Stimulated activated CD8-positive, alpha-beta memory T cell treated with anti-CD3 and anti-CD28 coated beads, Interleukin-12 subunit alpha, Interleukin-12 subunit beta, amount 100 ng/mL, for 1 hour (primary cell): ENCODE results near the gene MAP2K4.

ENCODE experiments used
- DNase-seq: peaks from one replicate; pipeline ENCODE4 v3.0.0-alpha.2; 2020; ENCODE audit warnings: low read depth

The MAP2K4 gene

DNA sequence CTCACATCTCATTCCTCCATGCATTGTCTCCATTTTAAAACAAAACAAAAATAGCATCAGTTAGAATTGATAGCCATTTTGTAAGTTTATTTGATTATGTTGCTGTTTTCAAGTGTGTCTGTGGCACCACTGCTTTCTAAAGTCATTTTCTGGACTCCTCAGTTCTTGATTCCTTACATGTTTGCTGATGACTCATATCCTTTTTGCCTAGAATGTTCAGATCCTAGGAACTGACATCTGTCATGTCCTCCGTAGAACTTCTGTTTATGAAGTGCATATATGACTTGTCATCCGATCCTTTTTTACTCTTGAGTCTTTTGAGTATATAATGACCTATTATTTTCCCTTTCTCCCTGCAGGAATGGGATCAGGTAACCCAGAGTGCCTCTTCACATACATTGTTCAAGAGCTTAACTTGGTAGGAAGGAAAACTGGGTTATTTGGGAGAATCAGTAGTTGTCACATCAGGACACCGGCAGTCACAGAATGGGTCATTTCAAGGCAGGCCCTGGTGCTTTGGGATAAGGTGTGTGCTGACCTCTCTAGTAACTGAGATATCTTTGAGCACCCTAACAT, 69.2 kb downstream of the MAP2K4 start:
- no peak for DNase-seq

DNA sequence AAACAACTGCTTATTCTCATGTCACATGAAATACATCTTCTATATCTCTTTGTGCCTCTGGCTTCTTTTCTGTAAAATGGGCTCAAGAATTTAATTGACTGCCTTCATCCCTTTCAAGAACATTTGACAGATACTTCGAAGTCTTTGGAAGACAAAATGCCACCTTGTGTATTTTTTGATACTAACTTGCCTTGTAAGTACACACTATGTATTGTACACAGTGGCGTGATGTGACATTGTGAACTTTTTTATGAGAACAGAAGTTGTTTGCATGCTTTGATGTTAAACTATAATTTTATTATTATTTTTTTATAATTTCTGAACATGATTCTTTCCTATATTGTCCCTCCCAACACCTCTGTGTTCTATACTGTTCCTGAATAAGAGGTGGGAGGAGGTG, 73.7 kb downstream of the MAP2K4 start:
- DNase-seq, result no peak

DNA sequence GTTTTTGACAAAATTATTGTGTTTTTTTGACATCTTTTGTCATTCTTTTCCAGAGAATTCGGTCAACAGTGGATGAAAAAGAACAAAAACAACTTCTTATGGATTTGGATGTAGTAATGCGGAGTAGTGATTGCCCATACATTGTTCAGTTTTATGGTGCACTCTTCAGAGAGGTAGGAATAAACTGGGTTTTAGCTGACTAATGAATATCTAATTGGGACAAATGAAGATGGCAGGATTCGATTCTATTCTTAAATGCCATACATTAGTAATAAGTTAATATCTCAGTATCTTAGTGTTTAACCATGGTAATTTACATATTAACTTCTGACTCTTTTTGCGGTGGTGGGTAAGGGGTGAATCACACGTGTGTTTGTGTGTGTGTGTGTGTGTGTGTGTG, 74.8 kb downstream of the MAP2K4 start:
- no peak for DNase-seq

DNA sequence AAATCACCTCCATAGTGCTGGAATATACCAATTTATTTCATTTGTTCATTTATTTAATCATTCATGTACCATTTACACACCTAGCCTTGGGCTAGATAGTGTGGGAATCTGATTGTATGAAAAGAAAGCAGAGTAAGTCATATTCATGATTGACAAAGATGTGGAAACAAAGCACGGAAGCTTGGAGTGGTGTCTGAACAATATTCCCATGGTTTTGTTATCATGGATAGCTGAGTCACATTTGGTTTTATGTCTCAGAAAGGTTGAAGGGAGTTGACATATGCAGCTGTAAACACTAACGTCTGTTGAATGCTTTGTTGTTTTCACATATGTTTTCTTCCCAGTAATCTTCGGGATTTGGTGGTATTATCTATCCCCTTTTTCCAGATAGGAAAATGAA, 76.6 kb downstream of the MAP2K4 start:
- no peak for DNase-seq

DNA sequence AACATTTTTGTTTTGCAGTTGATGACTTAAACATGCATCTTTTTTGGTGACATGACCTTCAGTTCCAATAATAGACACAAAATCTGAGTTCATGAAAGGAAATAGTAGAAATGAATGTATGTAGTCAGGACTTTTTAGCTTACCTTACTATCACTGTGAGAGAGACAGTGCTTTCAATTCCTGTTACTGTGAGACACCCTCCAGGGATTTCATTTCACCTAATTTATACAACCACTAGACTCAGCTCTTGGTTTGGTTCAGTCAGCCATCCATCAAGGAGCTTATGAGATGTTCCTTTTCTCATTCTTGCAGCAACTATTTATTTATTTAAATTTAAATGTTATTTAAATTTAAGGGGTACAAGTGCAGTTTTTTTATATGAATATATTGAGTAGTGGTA, 77.9 kb downstream of the MAP2K4 start:
- DNase-seq, result no peak

DNA sequence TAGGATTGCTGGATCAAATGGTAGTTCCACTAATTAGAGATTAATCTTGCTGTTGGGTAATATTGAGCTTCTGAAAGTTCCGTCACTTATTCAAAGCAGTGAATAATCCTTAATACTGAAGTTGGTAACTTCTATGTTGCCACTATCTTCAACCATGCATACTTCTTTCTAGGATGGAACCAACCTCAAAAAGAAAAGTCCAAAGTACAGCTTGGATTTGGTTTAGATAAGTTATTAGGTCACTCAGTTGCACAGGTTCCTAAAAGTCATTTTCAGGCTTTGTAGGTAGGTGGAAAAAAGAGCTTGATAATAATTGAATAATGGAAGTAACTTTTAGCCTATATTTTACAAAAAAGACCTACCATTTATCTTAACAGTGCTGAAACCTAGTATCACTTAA, 78.7 kb downstream of the MAP2K4 start:
- DNase-seq, result no peak

DNA sequence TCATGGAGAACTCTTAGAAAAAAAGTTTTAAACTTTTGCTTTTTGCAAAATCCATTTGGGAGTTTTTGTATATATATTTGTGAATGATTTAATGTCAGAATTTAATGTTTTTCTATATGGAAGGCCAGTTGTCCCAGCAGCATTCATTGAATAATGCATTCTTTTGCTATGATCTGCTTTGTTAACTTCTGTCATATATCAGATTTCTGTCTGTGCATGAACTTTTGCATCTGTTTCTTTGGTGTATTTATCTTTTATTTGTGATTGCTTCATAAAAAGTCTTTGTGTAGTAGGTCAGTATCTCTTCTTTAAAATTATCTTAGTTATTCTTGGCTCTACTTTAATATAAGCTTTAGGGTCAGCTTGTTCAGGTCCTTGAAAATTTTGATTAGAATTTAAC, 84.2 kb downstream of the MAP2K4 start:
- no peak for DNase-seq

DNA sequence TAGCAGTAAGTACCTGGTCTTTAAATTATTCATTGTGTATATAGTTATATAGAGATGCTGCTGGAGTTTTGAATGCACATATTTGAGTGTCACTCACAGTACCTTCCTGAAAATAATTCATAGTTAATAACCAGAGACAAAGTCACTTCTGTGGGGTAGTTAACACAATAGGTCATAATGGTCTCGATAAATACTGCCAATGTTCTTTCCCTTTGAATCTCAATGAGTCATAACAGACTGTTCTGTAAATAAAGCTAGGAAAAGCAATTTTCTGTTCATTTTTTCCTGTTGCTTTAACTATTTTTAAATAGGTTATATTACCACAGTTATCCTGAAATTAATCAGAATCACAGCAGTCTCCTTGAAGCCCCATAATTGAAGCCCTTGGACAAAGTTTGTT, 87.2 kb downstream of the MAP2K4 start:
- no peak for DNase-seq

DNA sequence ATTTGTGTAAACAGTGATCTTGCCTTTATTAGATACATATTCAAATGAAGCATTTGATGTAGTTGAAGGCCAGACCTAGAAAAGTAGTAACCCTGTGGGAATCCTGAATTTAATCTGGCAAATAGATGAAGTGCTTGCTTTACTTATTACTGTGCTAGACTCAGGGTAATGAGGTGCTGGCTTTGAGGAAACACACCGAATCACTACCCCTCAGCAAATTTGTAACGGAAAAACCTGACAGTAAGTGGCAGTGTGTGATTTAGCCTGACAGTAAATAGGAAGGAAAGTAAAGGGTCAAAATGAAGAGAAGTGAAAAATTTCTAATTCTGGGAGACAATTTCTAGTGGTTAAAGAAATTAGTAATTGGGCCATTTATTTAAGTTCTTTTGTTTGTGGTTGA, 90.2 kb downstream of the MAP2K4 start:
- DNase-seq, result no peak

DNA sequence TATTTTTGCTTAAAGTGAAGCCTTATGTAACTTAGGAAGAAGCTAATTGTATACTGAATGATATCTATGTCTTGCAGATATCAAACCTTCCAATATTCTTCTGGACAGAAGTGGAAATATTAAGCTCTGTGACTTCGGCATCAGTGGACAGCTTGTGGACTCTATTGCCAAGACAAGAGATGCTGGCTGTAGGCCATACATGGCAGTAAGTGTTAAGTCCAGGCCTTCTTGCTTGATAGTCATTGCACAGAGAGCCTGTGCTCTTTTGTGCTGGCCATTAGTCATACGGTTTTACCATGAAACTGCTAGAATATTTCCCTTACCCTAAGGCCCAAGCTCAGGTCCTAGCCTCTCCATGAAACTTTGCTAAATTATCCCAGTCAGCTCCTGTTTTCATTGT, 92.5 kb downstream of the MAP2K4 start:
- DNase-seq, result no peak

DNA sequence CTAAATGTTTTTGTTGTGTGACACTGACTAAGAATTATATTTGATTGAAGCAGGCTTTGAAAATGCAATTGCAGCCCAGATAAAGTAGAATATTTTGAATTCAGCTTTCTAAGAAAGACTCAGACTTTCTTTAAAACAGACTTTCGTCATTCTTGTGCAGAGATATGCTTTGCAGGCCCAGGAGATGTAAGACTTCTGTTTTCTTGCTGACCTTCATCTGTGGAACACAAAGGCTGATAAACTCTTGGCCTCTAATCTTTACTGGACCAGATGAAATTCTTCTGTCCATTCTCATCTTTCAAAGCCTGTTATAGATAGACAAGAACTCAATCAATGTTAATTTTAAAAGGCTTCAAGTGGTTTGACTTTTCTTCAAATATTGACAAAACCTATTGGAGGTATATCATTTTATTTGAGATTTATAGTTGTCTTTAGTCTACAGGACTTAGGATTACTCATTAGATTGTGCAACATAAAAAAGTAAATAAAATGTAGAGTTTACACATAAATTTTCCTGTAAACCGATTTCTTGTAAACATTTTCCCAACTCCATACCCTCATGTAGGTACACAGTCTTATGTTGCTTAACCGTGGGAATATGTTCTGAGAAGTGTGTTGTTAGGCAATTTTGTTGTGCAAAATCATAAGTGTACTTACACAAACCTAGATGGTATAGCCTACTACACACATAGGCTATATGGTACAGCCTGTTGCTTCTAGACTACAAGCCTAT, 94.2 kb downstream of the MAP2K4 start:
- no peak for DNase-seq

DNA sequence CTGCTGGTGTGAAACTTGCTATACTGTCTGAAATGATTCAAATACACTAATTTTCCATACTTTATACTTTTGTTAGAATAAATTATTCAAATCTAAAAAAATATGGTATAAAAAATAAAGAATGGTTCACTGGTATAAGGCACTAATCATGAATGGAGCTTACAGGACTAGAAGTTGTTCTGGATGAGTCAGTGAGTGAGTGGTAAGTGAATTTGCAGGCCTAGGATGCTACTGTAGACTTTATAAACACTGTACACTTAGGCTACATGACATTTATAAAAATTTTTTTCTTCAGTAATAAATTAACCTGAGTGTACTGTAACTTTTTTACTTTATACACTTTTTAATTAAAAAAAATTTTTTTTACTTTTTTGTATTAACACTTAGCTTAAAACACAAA, 95.5 kb downstream of the MAP2K4 start:
- DNase-seq, result no peak

DNA sequence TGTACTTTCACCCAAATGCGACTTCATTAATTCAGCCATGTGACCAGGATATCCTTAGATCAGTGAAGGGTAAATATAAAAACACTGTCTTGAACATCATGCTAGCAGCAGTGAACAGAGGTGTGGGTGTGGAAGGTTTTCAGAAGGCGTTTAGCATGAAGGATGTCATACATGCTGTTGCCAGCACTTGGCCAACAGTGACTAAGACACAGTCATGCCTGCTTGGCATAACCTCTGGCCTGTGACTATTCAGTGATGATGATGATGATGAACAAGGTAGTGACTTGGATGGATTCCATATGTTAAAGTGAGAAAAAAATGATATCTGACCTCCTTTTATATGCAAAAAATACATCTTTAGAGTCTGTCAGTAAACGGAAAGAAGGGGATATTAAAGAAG, 97.9 kb downstream of the MAP2K4 start:
- no peak for DNase-seq

DNA sequence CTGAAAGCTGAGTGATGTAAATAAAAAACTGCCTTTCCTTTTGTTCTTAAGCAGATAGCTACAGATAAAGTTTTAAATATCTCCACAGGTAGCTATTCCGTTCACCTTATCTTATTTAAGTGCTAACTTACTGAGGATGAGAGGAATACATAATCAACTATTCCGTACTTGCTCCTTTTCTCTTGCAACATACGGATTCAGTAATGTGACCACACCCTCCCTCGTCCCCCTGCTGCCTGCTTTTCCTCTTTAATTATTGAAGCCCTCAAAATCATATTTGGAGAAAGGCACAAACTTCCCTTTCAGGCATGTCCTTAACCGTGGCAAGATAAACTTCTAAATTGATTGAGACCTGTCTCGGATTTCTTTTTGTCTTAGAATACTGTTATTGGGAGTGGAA, 101.4 kb downstream of the MAP2K4 start:
- no peak for DNase-seq

DNA sequence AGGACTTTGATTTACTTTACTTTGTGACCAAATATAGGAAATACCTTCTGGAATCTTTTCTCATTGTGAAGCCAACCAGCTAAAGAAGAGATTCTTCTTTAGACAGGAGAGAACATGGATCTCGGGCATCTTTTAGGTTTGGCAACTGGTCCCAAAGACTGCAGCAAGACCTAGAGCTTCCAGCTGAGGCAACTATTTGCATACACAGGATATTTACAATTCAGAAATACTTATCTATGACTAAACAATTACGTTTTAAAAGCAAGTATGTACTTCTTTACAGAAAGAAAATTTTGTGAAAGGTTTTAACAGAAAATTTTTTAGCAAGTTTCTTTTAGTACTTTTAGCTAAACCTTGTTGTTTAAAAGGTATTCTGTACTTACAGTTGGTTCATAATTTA, 106.5 kb downstream of the MAP2K4 start:
- DNase-seq, result no peak

DNA sequence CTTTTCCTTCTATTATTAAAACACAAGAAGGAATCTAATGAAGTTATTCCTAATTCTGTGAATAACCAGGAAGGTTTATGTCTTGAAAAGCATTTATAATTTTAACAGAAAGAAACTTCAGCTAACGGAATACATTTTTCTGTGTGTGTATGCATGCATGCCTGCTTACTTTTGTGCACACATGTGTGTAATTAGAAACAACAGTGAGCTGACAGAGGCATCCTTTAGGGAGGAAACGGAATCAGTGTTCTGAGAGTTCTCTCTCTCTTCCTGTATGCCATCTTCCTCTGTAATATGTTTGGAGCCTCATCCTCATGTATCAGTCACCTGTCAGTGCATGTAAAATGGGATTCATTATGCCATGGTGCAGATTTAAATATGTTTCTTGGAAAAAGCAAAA, 107.0 kb downstream of the MAP2K4 start:
- no peak for DNase-seq

DNA sequence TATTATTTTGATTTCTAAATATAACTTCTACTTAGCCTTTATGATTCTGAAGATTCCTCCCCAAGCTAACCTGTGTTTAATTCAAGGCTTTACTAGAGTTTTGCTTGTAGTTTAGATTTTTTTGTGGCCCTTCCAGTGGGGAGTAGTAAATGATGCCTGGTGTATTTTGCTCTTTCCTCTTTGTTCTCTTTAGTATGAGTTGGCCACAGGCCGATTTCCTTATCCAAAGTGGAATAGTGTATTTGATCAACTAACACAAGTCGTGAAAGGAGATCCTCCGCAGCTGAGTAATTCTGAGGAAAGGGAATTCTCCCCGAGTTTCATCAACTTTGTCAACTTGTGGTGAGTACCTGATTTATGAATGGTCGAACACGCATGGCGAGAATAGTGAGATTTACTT, 108.3 kb downstream of the MAP2K4 start:
- DNase-seq, result no peak

DNA sequence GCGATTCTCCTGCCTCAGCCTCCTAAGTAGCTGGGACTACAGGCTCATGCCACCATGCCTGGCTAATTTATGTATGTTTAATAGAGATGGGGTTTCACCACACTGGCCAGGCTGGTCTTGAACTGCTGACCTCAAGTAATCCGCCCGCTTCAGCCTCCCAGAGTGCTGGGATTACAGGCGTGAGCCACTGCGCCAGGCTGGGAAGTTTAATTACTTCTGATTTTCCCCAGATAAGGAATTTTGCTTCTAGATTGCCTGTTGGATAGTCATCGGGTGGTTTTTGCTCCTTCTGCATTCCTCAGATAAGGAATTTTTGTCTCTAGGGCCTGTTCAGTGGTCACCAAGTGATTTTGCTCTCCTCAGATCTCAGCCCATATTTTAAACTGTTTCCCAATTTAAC, 112.5 kb downstream of the MAP2K4 start:
- no peak for DNase-seq

DNA sequence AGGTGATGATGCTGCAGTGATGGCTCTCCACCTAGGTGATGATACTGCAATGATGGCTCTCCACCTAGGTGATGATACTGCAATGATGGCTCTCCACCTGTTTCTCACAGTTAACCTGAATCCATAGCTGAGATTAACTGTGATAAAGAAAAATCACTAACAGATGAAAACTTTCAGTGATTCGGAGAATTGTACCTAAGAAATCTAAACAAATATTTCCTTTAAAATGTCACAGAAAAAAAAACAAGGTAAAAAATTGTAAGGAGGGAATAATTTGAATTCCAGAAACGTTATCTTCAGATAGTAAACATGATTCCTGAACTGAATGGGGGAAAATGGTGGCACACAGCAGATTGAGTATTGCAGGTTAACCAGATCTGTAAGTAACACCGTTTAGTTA, 113.4 kb downstream of the MAP2K4 start:
- DNase-seq, result no peak

DNA sequence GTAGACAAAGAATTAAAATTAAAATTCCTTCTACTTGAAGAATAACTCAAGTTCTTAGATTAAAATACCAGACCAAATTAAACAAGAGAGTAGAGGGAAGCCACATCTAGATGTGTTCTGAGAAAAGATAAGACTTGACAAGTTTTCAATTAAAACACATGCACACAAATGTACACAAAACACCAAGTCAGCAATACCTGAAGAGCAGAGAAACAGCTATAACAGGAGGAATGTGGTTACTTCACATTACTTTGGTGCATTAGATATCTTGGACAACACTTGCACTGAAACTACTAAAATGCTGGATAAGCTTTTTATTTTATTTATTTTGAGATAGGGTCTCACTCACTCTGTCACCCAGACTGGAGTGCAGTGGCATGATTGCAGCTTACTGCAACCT, 113.9 kb downstream of the MAP2K4 start:
- no peak for DNase-seq

DNA sequence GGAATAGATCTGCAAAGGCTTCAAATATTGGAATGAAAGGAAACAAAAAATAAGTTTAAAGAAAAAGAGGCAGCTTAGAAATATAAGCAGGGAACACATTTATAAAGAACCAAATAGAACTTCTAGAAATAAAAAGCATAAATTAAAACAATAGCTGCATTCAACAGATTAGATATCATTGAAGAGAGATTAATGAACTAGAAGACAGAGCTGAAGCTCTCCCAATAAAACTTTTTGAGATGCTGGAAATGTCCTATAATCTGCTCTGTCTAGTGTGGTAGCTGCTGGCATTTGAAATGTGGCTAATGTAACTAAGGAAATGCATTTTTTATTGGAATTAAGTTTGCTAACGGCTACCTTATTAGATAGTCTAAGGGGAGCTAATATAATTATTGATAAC, 115.6 kb downstream of the MAP2K4 start:
- no peak for DNase-seq

DNA sequence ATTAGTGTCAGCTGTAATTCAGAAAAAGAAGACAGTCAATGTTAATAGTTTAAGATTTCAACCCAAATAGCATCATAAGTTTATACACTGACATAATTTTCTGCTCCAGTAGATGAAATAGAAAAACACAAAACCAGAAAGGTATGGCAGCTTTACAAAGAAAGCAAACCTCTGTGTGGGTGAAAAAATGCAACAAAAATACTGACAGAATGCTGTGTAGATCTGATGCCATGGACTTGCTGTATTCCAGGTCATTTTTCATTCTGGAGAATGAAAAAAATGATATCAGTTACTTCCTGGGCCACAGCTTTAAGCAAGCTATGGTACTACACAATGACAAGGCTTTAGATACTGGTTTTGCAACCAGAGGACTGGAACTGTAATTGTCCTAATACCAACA, 116.0 kb downstream of the MAP2K4 start:
- DNase-seq, result no peak

DNA sequence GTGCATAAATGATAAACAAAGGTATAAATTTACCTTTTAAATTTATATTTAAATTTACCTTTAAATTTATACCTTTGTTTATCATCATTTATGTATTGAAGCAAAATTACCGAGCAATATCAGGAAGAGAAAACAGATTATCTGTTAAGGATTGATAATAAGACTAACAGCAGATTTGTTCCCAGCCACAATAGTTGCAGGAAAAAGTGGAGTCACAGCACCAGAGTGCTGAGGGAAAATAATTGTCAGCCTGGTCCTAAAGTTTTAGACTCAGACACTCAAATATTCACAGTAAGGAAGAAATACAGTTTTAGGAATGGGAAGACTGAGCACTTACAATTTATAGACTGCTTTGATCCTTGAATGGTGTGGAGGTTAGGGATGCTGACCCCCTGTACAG, 117.2 kb downstream of the MAP2K4 start:
- DNase-seq, result no peak

DNA sequence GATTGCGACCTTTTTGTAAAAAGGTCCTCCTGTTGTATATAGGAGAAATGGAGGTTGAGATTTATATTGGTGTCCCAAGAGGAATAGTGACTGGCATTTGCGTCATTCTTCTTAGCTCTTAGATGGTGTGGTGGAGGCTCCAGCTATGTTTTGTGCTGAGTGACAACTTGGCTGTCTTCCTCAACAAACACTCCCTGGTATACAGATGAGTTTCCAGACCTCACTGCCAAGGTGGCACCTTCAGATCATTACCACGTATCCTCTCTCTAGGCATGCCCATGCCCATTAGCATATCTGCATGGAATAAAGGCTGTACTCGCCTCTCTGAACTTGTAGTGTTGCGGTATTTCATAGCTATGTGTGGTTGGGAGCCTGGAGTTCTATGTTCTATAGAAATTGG, 120.0 kb downstream of the MAP2K4 start:
- DNase-seq, result no peak
